OCI-LY7 (cell line): ENCODE results near the gene NOP9.

ENCODE experiments used
- CTCF ChIP-seq: fragments of 200-600 bp; sonication (generic); conservative IDR thresholded peaks from 2 replicates; pipeline ENCODE4 v1.5.1; 2014; ENCODE audit warnings: mild to moderate bottlenecking, antibody characterized with exemption, low read length, moderate library complexity, mixed read lengths
- EZH2phosphoT487 ChIP-seq: fragments of 200-600 bp; sonication (generic); IDR thresholded peaks from 2 replicates; pipeline ENCODE4 v1.6.1; 2018; ENCODE audit warnings: low read depth, borderline replicate concordance, mild to moderate bottlenecking, mixed run types, antibody characterized with exemption, low read length, moderate library complexity, mixed read lengths

DNA sequence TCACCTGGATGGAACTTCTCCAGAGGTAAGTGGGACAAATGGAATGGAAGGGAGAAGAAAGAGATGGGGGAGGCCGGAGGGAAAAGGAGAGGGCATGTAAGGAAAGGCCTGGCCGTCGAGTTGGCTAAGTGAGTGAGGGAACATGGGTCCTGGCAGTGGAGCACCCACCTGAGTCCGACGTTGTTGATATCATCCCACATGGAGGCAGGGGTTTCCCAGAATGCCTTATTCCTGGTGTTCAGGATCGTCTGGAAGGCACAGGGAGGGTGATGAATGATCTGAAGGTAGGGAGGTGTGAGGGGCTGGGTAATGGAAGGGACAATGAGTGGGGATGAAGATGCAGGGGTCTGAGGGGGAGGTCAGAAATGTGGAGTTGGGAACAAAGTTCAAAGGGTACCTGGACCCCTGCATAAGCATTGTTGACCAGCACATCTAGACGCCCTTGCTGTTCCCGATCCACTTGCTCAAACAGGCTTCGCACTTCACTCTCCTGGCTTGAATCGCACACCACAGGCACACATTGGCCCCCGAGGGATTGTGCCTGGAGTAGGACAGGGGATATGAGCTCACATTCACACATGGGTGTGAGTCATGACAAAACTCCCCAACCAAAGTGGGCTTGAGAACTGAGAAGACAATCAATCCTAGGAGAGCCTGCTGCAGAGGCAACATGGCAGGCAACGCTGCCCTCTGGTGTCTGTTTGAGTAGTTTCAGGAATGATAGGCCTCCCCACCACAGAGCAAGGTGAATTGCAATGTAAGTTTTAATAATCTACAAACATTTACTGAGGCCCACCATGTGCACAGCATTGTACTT, 3.1 kb upstream of the NOP9 start:
- no peak for TF ChIP-seq EZH2phosphoT487
- TF ChIP-seq CTCF: peak; percentile 91
